Kidney (tissue), 14 donors: ENCODE results near the gene VRK1. TPM values are rescaled to one million over a fixed set of nuclear protein-coding genes. Genes with fewer than 3 reads are reported as not detected.
A peak's percentile ranks its signal among the peaks of the same experiment; 100 is the strongest.

Source experiments
- DNase-seq, 5 donors: peaks; one replicate each; pipeline ENCODE4 v3.0.0-alpha.2; 2013 to 2020
- FAIRE-seq: peaks from 2 replicates; lab custom pipeline; 2012; peaks lifted over from hg19 to GRCh38; lab: Jason Lieb, UNC
- H3K27ac ChIP-seq, 2 donors: one replicate each; pipeline ENCODE4 v1.7.0; 2013; ENCODE audit warnings: low read depth in 2 of 2, low read length in 2 of 2, inconsistent platforms in 1 of 2
- H3K27me3 ChIP-seq: one replicate; pipeline ENCODE4 v1.7.1; 2013; ENCODE audit warnings: low read length, inconsistent platforms; ENCODE audit not compliant: control insufficient read depth, insufficient read depth
- H3K36me3 ChIP-seq, 3 donors: one replicate each; pipeline versions ENCODE4 v1.7.0 to v1.7.1; 2013; ENCODE audit warnings: low read length in 3 of 3, control low read depth in 1 of 3, inconsistent platforms in 1 of 3; ENCODE audit not compliant: insufficient read depth in 3 of 3, control insufficient read depth in 2 of 3
- H3K4me1 ChIP-seq, 3 donors: one replicate each; pipeline versions ENCODE4 v1.7.0 to v1.7.1; 2013; ENCODE audit warnings: low read length in 3 of 3, inconsistent platforms in 1 of 3, low read depth in 1 of 3; ENCODE audit not compliant: control insufficient read depth in 2 of 3, insufficient read depth in 2 of 3
- H3K4me3 ChIP-seq, 3 donors: one replicate each; pipeline versions ENCODE4 v1.7.0 to v1.8.1; 2013; ENCODE audit warnings: low read length in 3 of 3, control low read depth in 1 of 3, inconsistent platforms in 1 of 3
- H3K9ac ChIP-seq, 3 donors: one replicate each; pipeline versions ENCODE4 v1.7.0 to v1.7.1; 2013; ENCODE audit warnings: low read length in 3 of 3, control low read depth in 1 of 3, inconsistent platforms in 1 of 3
- H3K9me3 ChIP-seq, 3 donors: one replicate each; pipeline versions ENCODE4 v1.7.0 to v1.7.1; 2013; ENCODE audit warnings: low read length in 3 of 3, control low read depth in 1 of 3, inconsistent platforms in 1 of 3; ENCODE audit not compliant: control insufficient read depth in 2 of 3, insufficient read depth in 1 of 3
- intact Hi-C: fragments of 100-400 bp; cut with DNase I; formaldehyde crosslinking; loops from one replicate; pipeline ENCODE4 v1.11.1; 2022
- polyA plus RNA-seq: library from polyadenylated mRNA; stranded (reverse); fragments of 350-450 nt; fragmentation: Illumina TruSeq; extraction: RNeasy Lipid Tissue Mini Kit (QIAGEN cat#74804); gene quantifications from one replicate; pipeline ENCODE4 v1.2.3, GENCODE V29; 2014; ENCODE audit warnings: low read depth, low replicate concordance; ENCODE audit not compliant: insufficient read depth
- total RNA-seq: library from RNA; stranded (reverse); fragmentation: NEBNext Ultra II Directional; extraction: Animal tissue kit (Norgen Biotek cat#: 25700); gene quantifications from one replicate; pipeline ENCODE4 v1.2.1, GENCODE V29; 2021
- TF ChIP-seq, protein P1 (sequence below): IDR thresholded peaks from 3 replicates; pipeline ENCODE4 v1.5.1; 2012; ENCODE audit warnings: mild to moderate bottlenecking, moderate library complexity, borderline replicate concordance; ENCODE audit not compliant: insufficient read depth; ENCODE audit errors: extremely low read depth
- donor health status: control.
- donor health status: control.
- donor health status: control.
- donor health status: control.
- donor health status: control.
- donor health status: DM: yes; HTN: yes; CAD: no.
- donor health status: Normal renal cell carcinoma (clear cell type).

The VRK1 gene
- total and polyA plus RNA-seq, 2 donors from 2014 or later = 6.6 to 15.8 TPM

DNA sequence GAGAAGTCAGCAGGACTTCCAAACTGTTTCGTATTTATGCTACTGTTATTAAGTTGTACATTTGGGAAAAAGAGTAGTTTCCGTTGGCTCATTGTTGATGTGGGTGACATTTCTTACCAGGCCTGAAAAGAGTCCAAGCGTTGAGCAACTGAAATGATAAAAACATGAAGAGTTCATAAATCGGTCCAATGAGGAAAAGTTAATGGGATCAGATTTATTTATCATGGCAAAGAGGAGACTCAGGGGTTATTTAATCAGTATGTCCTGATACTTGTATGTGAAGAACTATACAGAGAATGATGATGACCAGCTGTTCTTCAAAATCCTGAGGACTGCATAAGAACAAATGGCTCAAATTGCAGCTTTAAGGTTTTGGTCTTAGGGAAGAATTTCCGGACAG, 7.7 kb downstream of the VRK1 start:
- DNase-seq (peak in 2 of 5 donors; percentile 19 to 46), FAIRE-seq (no peak)
- Histone ChIP-seq H3K27ac (no peak overlapping the region), H3K4me3 (no peak overlapping the region), H3K36me3 (no peaks in the 10 kb centered on the region), H3K9ac (no peak overlapping the region), H3K4me1 (no peaks in the 10 kb centered on the region), H3K9me3 (no peaks in the 10 kb centered on the region), H3K27me3 (no peaks in the 10 kb centered on the region)
- intact Hi-C loops = no loop called here
- TF ChIP-seq, protein P1, sequence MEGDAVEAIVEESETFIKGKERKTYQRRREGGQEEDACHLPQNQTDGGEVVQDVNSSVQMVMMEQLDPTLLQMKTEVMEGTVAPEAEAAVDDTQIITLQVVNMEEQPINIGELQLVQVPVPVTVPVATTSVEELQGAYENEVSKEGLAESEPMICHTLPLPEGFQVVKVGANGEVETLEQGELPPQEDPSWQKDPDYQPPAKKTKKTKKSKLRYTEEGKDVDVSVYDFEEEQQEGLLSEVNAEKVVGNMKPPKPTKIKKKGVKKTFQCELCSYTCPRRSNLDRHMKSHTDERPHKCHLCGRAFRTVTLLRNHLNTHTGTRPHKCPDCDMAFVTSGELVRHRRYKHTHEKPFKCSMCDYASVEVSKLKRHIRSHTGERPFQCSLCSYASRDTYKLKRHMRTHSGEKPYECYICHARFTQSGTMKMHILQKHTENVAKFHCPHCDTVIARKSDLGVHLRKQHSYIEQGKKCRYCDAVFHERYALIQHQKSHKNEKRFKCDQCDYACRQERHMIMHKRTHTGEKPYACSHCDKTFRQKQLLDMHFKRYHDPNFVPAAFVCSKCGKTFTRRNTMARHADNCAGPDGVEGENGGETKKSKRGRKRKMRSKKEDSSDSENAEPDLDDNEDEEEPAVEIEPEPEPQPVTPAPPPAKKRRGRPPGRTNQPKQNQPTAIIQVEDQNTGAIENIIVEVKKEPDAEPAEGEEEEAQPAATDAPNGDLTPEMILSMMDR = no peak

DNA sequence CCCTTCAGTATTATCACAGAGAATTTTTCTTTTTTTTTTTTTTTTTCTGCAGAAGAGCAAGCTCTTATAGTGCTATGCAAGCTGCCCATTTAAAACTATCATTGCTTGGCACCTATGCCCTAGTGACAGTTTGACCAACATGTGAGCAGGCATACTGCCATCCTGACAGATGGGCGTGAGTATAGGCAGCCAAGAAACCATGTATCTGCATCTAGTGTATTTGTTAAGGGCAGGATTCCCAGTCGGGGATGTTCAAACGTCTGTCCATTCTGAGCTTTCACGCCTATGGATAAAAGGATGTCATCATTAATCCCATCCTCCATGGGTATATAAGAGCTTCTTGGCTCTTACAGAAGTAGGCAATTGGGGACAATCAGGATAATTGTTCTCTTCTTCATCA, 8.8 kb downstream of the VRK1 start:
- Histone ChIP-seq H3K27ac (no peak overlapping the region), H3K9me3 (no peaks in the 10 kb centered on the region), H3K4me3 (no peak overlapping the region), H3K9ac (no peak overlapping the region), H3K4me1 (no peaks in the 10 kb centered on the region), H3K36me3 (no peaks in the 10 kb centered on the region), H3K27me3 (no peaks in the 10 kb centered on the region)
- FAIRE-seq = no peak
- no peak for DNase-seq
- TF ChIP-seq, protein P1 = no peak
- intact Hi-C loops = no loop called here

DNA sequence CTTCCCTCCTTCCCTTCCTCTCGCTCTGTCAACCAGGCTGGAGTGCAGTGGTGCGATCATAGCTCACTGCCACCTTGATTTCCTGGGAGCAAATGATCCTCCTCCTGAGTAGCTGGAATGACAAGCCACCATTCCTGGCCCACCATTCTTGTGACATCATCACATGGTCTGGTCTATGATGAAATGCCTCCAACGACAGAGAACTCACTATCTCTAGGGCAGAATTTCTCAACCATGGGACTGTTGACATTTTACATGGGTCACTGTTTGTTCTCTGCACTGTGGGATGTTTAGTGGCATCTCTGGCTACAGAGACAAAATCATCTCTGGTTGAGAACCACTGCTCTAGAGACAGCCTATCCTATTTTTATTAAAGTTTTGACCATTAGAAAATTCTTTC, 9.7 kb downstream of the VRK1 start:
- intact Hi-C loops = no loop called here
- Histone ChIP-seq H3K9me3 (no peaks in the 10 kb centered on the region), H3K4me1 (no peaks in the 10 kb centered on the region), H3K36me3 (no peaks in the 10 kb centered on the region), H3K27ac (no peak overlapping the region), H3K4me3 (no peak overlapping the region), H3K9ac (no peak overlapping the region), H3K27me3 (no peaks in the 10 kb centered on the region)
- TF ChIP-seq, protein P1 = no peak
- FAIRE-seq (no peak), DNase-seq (no peak)
